ENCODE results near the gene SOX10.

The SOX10 gene

DNA sequence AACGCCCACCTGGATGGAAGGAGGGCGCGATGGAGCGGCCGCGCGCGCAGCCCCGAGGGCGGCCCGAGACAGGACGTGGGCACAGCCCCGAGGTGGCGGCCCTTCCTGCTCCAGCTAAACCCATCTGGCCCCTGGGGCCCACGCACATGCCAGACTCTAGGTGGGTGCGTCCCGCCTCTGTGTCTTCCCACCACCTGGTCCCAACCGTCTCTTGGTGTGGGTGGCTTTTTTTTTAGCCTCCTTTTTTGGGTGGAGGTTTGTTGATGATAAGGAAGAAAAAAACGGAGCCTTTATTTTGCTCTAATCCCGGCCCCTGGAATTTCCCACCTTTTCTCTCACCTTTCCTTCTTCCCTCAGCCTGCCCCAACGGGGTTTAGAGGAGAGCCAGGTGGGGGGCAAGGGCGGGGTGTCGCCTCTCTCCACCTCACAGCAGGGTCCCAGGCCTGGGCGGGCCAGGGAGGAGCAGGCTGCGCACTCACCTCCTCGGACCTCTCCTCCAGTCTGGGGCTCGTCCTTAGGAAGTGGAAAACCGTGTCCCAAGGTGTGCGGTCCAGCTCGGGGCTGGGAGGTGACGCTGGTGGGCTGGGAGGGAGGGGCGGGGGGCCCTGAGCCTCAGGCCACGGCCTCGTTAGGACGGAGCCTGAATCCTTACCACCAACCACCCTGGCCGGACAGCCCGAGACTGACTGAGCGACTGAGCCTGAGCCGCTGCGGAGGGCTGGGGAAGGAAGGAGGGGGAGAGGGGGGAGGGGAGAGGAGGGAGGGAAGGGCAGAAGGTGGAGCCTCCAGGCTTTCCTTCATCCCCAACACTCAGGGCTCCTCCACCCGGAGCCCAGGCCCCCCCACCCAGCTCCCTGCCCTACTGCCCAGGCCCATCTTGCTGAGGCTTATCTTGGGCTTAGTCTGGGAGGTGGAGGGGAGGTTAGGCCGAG is at the start of gene SOX10:
Gene SOX10 (minus strand): TSS at position 696 of the 932 bp plus-strand sequence. CDS start 771 bp downstream, outside the sequence.
- no peak for DNase-seq

DNA sequence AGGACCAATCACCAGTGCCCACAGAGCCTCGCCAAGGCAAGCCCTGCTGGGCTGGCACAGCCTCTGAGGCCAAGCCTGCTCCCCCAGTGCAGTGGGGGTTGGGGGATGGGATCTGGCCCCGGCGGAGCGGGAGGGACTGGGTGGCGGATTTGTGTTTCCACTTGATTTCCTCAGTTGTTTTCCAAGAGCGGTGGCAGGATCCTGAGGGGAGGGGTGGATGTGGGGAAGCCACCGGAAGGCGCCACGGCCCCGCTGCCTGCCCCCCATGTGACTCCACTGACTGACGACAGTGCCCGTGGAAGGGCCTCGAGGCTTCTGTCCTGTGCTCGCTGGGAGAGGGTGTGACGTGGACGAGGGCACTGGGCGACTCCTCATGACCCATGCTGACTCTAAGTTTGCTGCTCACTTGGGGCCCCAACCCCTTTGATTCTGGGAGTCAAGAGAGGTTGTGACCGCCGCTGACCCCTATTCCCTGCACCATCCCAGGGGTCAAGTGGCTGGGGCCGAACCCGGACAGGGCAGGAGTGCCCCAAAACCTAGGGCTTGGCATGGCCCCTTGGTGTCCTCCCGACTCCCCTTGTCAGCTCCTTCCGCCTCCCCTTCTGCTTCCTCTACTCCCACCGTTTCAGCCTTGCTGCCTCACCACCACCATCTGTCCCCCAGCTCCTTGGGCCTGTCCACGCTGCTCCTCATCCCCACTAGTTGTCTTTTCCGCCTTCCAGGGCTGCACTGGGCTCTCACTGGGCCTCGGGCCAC is 49.3 kb upstream of the SOX10 start:
- DNase-seq = no peak

DNA sequence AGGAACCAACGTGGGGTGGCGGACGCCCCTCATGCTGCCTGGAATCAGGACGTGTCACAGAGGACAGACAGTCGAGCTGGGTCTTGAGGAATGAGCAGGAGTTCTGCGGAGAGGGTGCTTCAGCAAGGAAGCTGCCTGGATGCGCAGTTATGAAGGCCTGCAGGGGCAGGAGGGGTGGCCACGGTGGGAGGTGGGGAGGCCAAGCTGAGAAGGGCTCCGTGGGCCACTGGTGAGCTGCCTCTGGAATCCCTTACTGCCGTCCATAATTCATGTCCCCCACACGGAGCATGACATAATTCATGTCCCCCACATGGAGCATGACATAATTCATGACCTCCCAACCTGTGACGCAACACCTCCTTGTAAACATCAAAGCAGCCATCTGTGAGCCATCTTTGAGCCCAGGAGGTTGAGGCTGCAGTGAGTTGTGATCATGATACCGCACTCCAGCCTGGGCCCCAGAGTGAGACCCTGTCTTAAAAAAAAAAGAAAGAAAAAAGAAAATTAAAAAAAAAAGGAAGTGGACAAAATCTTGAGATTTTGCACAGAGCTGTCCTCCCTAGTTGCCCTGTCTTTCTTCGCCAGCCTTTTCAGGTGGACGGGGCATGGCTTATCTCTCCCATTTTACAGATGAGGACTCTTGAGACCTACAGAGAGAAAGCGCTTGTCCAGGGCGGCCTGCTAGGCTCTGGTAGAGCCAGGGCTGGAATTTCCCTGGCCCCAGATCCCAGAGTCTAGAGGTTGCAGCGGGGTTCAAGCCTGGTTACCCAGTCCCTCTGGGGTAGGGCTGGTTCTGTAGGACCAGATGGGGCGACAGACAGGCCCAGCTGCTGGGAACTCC is 48.5 kb upstream of the SOX10 start:
- DNase-seq = no peak

DNA sequence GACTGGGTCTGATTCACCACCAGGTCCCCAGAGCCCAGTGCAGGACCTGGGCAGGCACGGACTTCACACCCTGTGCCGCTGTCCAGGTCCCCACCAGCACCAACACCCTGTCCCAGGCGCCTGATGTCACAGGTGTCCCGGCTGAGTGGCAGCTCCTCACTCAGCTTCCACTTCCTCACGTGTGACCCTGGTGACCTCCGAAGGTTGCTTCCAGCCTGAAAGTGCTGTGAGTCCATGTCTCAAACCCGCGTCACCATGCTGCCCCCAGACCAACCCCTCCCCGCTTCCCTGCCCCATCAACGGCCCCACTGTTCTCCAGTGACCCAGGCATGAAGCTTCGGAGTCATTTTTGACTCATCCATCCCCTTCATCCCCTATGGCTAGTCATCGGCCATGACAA is 47.1 kb upstream of the SOX10 start:
- no peak for DNase-seq

DNA sequence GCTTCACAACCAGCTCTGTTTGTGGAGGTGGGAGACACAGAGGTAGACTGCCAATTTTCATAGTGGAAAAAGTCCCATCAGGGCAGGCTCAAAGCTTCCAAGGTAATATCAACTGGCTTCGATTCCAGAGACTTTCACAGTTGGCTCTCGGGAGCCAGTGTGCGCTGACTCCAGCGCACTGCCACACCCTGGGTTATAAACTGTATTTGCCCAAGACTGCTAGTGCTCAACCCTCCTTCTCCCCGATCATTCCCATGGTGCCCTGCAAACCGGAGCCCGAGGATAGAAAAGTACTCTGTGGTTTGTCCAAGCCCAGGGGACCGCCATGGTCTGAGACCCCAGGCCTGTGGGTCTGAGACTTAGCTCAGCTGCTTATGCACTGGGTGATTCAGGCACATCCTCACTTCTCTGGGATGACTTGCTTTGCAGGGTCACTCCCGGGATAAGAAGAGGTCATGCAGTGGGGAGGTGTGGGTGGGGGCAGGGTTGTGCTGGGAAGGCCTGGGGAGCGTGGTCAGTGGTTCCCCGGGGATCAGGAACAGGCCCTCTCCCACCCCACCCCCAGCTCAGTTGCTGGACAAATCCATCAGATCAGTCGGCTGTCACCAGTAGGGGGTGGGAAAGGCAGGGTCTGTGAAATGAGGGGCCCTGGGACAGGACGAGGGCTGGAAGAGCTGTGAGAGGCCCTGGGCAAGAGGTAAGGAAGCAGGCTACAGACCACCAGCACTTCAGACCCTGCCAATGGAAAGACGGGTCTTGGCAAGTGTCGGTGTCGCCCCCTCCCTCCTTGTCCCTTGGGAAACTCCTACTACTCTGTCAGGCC is 46.2 kb upstream of the SOX10 start:
- DNase-seq = no peak

DNA sequence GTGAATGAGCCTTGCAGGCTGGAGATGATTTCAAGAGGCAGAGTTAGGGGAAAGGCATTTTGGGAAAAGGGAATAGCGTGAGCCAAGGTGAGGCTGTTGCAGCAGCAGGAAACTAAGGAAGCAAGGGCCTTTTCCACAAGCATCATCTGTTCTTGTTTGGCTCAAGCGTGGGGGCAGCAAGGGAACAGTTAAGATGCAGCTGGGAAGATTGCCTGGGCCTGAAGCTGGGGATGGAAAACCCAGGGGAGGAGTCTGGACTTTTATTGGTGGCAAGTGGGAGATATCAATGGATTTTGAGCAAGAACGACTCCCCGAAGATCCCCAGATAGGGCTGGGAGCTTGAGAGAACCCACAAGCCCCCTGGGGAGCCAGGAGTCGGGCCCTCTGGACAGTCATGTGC is 45.5 kb upstream of the SOX10 start:
- no peak for DNase-seq

DNA sequence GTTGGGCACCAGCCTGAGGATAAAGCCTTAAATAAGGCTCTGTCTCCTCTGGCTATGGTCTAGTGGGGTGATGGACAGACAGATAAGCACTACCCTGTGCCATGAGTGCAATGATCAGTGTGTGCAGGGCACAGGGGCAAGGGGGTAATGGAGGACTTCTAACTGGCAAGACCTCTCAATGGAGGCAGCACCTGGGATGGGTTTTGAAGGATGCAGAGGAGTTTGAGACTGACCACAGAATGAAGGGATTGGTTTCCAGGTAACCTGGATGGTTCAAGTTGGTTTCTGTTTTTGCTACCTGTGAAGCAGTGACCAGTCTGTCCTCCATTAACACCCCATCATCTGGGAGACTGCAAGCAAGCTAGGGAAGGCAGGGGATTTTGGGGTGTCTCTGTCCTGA is 45.0 kb upstream of the SOX10 start:
- DNase-seq = no peak

DNA sequence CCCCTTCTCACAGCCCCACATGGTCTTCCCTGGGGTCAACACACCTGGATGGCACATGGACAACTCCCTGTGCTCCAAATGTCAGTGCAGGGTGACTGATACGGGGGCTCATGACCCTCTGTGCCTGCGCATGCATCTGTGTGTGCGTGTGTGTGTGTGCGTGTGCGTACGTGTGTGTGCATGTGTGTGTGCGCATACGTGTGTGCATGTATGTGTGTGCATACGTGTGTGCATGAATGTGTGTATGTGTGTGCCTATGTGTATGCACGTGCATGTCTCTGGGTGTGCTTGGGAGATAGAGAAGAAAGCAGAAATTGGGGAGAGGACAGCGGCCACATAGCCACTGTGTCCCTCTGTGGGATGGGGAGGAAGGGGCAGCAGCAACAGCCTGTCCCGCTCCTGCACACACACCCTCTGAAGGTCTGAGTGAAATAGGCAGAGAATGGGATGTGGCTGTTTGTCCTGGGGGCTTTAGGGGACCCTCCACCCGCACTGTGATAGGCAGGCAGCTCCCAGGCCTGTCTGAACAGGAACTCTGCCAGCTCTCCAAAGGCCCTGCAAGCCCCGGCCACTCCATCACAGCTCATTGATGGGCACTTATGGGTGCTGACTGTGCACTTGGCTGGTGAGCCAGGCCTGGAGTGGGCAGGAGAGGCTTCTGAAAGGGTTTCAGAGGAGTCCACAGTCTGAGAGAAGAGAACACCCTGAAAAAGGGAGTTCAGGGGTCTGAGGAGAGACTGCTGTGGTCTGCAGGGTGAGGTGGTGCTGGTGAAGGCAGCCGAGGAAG is 44.2 kb upstream of the SOX10 start:
- no peak for DNase-seq

DNA sequence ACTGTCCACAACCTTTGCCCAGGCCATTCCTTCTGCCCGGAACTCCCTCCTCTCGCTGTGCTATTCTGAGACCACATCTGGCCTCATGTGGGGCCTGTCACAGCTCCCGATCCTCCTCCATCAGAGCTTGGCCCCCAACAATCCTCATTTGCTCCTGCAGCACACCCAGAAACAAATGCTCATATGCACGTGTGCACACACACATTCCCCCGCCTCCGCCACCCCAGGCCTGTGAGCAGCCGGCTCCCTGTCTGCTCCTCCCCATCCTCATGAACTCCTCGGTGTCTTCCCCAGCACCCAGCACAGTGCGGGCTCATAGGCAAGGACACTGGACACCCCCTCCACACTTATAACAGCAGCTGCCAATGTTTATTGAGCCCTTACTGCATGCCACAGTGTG is 43.1 kb upstream of the SOX10 start:
- DNase-seq = no peak

DNA sequence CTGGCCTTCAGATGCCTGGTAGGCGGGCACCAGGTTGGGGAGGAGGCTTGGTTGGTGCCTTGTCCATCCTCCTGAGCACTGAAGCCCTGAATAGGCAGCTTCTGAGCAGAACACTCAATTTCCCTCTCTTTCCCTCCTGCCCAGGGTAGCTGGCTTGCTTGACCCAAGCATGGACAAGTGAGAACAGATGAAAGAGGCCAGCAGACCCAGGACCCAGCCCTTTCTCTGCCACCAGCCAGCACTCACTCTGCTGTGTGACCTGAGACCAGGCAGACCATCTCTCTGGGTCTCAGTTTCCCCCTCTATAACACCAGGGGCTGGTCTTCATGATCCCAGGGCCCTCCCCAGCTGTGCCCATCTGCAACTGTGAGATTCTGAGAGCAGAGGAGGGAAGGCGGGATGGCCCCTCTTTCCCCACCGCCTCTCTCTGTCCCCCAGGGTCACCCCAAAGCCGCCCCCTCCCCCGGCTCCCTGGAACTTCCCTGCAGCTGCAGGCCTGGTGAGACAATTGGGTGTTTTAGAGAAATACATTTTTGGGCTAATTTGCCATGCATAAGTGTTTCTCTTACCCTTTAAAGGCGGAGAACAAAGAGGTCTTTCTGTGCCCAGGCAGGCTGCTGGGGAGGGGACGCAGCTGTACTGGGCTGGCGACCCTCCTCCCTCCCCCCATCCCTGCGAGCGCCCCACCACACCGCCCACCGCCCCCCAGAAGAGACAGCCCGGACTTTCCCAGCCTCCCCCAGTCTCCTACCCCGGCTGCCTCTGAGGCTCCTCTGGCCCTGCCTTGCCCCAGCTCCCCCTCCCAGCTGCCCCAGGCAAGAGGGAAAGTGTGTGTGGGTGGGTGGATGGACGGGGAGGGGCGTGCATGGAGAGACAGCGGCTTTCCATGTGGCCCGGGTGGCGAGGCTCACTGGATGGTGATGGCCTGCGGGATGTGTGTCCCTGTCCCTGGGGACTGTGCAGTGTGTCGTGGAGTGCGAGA is 42.1 kb upstream of the SOX10 start:
- no peak for DNase-seq

DNA sequence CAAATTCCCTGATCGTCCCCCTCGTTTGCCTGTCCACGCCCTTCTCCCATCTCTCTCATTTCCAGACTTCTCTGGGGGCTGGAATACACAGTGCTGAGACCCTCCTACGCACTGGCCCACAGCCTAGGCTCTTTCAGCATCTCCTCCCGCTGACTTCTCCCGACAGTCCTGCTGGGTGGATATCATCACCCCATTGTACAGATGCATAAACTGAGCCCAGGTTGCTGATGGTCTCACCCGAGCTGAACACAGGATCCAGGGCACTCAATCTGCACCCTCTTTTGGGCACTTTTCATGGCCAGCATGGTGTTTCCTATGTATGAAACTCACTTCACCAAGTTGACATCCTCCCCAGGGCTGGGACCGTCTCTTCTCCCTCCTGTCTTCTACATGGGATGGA is 41.2 kb upstream of the SOX10 start:
- DNase-seq = no peak

DNA sequence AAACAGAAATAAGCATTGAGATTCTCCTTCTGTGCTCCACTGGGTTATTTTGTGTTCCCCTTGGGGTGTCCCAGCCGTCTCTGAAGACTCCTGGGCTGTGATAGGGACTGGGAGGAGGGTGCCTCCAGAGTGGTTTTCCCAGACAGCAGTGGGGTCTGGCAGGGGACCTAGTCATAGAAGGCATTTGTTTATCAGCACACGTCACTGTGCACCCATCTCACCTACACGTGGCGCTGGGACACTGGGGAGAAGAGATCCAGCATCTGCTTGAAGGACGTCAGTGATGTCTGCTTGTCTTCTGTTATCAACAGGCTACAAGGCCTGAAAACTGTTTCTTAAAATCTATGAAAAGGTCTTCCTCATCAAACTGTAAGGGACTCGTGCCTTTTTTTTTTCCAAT is 38.7 kb upstream of the SOX10 start:
- no peak for DNase-seq

DNA sequence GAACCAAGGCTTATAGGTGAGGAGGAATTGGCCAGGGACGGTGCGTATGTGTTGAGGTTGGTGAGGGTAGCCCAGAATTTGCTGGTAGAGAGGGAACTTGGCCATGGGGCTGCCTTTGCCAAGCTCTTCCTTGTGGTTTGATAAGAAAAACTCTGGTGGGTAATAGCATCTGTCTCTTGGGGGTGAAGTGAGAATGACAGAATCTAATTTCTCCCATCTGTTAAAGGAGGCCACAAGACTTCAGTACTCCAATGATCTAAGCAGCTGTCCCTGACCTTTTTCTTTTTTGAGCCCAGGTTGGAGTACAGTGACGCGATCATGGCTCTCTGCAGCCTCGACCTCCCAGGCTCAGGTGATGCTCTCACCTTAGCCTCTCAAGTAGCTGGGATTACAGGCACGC is 36.9 kb upstream of the SOX10 start:
- no peak for DNase-seq

DNA sequence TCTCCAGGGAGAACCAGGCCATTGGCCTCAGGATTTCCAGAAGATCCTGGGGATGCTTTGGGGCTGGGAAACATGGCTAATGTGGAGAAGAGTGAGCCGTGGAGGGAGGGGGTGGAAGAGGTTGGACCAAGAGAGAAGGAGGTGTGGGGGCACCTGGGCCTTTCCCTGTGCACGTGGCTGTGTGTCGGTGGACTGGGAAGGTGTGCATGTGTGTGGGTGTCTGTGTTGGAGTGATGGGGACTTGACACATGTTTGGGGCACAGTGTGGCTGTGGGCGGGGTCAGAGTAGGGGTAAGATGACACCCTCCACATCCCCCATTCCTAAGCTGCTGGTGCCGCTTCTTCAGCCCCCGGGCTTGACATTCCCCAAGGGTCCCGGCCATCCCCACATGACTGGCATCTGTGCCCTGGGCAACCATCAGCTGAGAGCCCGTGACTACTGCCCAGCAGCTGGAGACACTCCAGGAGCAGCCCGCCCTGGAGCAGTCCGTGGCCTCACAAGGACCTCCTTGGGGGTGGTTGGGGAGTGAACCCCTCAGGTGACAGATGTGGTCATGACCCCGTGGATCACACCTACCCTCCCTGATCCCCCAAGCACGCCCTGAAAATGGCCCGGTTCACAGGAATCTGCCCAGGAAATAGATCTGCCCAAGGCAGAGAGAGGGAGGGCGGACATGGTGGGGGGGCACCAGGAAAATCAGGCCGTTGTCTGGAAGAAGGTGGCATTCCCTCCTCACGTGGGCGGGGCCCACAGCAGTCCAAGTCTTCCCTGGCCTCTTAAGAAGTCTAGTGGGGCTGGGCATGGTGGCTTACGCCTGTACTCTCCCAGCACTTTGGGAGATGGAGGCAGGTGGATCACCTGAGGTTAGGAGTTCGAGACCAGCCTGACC is 34.8 kb upstream of the SOX10 start:
- DNase-seq = no peak

DNA sequence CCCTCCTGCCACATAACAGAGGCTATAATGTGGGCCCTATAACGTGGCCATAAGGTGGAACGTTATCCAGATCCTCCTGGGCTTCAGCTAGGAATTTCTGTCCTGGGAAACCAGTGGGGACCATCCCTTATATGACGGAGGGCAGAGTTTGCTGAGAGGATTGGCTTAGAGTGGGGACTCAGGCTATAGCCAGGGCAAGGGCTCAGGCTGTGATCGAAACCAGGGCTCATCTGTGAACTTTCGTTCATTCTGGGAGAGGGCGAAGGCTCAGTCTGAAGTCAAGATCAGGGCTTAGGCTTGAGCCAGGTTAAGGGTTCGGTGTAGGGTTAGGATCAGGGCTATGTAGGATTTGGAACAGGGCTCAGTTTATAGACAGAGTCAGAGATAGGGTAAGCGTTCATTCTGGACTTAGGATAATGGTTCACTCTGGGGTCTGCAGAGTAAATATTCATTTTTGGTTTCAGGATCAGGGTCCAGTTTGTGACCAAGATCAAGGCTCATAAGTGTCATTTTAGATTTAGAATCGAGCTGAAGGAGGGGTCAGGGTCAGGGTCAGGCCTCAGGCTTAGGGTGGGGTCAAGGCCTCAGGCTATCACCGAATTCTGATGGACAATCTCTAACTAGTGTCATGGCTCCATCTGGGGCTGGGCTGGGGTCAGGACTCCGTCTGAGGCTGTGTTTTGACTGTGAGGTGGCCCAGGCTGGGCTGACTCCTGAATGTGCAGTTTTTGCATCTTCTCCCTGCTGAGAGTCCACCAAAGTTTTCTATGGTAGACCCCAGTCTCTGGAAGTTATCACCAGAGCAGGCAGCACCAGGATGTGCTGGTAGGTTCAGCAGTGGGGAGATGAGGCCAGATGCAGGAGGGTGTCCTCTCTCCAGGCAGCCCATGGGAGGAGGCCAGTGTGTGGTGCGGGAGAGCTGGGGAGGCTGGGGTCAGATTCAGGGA is 33.9 kb upstream of the SOX10 start:
- no peak for DNase-seq

DNA sequence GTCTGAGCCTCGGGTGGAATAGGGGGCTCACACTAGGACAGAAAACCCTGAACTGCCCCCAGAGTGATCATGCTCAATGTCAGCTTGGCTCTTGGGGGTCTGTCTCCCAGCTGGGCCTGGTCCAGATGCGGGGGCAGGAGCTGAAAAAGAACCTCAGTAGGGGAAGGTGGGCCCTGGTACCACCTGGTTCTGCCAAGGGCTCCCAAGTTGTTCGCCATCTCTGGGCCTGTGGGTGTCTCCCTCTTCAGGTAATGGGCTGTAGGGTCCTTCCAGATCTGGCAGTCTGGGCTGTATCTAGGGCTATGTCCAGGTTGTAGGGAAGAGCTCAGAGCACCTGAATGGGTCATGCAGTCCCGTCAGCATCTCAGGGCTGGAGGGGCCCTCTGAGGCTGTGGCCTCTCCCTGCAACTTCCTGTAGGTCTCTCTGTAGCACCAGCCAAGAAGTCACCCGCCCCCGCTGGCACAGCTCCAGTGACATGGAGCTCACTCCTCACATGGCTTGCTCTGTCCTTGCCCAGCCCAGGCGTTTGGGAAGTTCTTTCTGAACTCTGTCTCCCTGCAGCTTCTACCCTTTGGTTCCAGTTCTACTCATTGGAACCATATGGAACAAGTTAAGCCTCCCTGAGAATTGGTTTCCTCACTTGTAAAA is 33.0 kb upstream of the SOX10 start:
- no peak for DNase-seq
